PC-3 (cell line): Measurements from ENCODE around the gene SPOPL.

ENCODE experiments used
- EZH2 ChIP-seq: fragments of 300-600 bp; sonication (generic); IDR thresholded peaks from one replicate; pipeline ENCODE4 v1.6.1; 2017; ENCODE audit warnings: antibody characterized with exemption, mild to moderate bottlenecking, low read length; ENCODE audit not compliant: unreplicated experiment
- EZH2phosphoT487 ChIP-seq: fragments of 300-600 bp; sonication (generic); IDR thresholded peaks from 2 replicates; pipeline ENCODE4 v1.6.1; 2018; ENCODE audit warnings: mild to moderate bottlenecking, antibody characterized with exemption, low read length, borderline replicate concordance
- TF ChIP-seq, protein P1 (sequence below): fragments of 300-600 bp; sonication (generic); conservative IDR thresholded peaks from 2 replicates; pipeline ENCODE4 v1.5.1; 2017; ENCODE audit warnings: antibody characterized with exemption, low read depth, mild to moderate bottlenecking, low read length

DNA sequence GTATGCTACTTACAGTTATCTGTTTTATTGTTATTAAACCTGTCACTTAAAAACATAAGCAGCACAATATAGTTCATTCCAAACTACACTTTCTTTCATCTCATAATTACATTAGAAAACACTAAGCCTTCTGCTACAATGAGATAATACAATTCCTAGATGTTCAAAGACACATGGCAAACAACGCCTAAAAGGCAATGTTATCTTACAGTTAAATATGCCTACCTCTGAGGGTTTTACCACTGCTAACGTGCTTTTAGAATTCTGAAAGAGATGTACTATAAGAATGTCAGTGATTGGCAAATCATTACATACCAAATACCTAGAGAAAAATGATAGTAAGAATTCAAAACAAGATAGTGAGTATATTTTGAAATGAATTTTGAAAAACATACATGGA is 46.8 kb upstream of the SPOPL start:
- TF ChIP-seq, protein P1, sequence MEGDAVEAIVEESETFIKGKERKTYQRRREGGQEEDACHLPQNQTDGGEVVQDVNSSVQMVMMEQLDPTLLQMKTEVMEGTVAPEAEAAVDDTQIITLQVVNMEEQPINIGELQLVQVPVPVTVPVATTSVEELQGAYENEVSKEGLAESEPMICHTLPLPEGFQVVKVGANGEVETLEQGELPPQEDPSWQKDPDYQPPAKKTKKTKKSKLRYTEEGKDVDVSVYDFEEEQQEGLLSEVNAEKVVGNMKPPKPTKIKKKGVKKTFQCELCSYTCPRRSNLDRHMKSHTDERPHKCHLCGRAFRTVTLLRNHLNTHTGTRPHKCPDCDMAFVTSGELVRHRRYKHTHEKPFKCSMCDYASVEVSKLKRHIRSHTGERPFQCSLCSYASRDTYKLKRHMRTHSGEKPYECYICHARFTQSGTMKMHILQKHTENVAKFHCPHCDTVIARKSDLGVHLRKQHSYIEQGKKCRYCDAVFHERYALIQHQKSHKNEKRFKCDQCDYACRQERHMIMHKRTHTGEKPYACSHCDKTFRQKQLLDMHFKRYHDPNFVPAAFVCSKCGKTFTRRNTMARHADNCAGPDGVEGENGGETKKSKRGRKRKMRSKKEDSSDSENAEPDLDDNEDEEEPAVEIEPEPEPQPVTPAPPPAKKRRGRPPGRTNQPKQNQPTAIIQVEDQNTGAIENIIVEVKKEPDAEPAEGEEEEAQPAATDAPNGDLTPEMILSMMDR = no peak
- TF ChIP-seq EZH2 (no peak), EZH2phosphoT487 (no peak)
